NT2/D1 (cell line): Measurements from ENCODE around the gene TMEM97.
A peak's percentile ranks its signal among the peaks of the same experiment; 100 is the strongest.

ENCODE experiments used
- DNase-seq: peaks from one replicate; pipeline ENCODE4 v3.0.0-alpha.2; 2011; ENCODE audit warnings: low read depth, low spot score
- H3K27me3 ChIP-seq: 2 replicates; pipeline ENCODE4 v1.6.0; 2011; ENCODE audit warnings: mild to moderate bottlenecking; ENCODE audit not compliant: insufficient read length, insufficient read depth
- H3K36me3 ChIP-seq: 2 replicates; pipeline ENCODE4 v1.6.1; 2011; ENCODE audit warnings: mild to moderate bottlenecking, low read length, mixed read lengths; ENCODE audit not compliant: insufficient read depth, insufficient read length
- H3K4me1 ChIP-seq: 2 replicates; pipeline ENCODE4 v1.5.1; 2011; ENCODE audit not compliant: insufficient read depth, insufficient read length
- H3K4me3 ChIP-seq: 2 replicates; pipeline ENCODE4 v1.5.1; 2011; ENCODE audit warnings: low read depth; ENCODE audit not compliant: insufficient read length
- H3K9ac ChIP-seq: 2 replicates; pipeline ENCODE4 v1.6.0; 2011; ENCODE audit warnings: low read depth; ENCODE audit not compliant: insufficient read length
- H3K9me3 ChIP-seq: 2 replicates; pipeline ENCODE4 v1.5.1; 2011; ENCODE audit warnings: mild to moderate bottlenecking, low read length; ENCODE audit not compliant: insufficient read depth
- SUZ12 ChIP-seq: IDR thresholded peaks from 2 replicates; pipeline ENCODE4 v1.6.1; 2011; ENCODE audit not compliant: insufficient read length, insufficient read depth; ENCODE audit errors: extremely low read depth
- YY1 ChIP-seq: IDR thresholded peaks from 2 replicates; pipeline ENCODE4 v1.6.1; 2011; ENCODE audit not compliant: insufficient read length, insufficient read depth
- ZNF274 ChIP-seq: IDR thresholded peaks from 2 replicates; pipeline ENCODE4 v1.6.1; 2011; ENCODE audit warnings: mild to moderate bottlenecking, low read depth, low read length

The TMEM97 gene

GRCh38 chr17:28372203-28372944, 53.4 kb downstream of the TMEM97 start:
- TF ChIP-seq YY1 (no peak), SUZ12 (peak; percentile 58)
- peaks cover 7% of the 10 kb centered on the region for H3K36me3 ChIP-seq
- peak overlapping the region; percentile 80 for H3K9ac ChIP-seq
- no peaks in the 10 kb centered on the region for H3K9me3 ChIP-seq
- DNase-seq = no peak
- peaks cover 22% of the 10 kb centered on the region for H3K27me3 ChIP-seq
- H3K4me1 ChIP-seq = peaks cover 17% of the 10 kb centered on the region
- H3K4me3 ChIP-seq = peak overlapping the region; percentile 66

GRCh38 chr17:28372945-28373274, 53.9 kb downstream of the TMEM97 start:
- Histone ChIP-seq H3K9ac (peak overlapping the region; percentile 80), H3K36me3 (peaks cover 4% of the 10 kb centered on the region), H3K4me3 (no peak overlapping the region), H3K27me3 (peaks cover 22% of the 10 kb centered on the region), H3K4me1 (peaks cover 17% of the 10 kb centered on the region), H3K9me3 (no peaks in the 10 kb centered on the region)
- no peak for DNase-seq
- TF ChIP-seq SUZ12 = no peak
- no peak for TF ChIP-seq ZNF274
- no peak for TF ChIP-seq YY1
